Kidney epithelial cell (primary cell): ENCODE results near the gene C10orf143. TPM values are rescaled to one million over a fixed set of nuclear protein-coding genes. Genes with fewer than 3 reads are reported as not detected.

Source experiments
- DNase-seq: peaks from one replicate; pipeline ENCODE4 v3.0.0-alpha.2; 2010; ENCODE audit warnings: low read depth
- H3K27me3 ChIP-seq: 2 replicates; pipeline ENCODE4 v1.6.0; 2011; ENCODE audit warnings: low read length; ENCODE audit not compliant: control insufficient read depth, insufficient read depth
- H3K36me3 ChIP-seq: 2 replicates; pipeline ENCODE4 v1.5.1; 2011; ENCODE audit warnings: low read length; ENCODE audit not compliant: control insufficient read depth, insufficient read depth
- H3K4me3 ChIP-seq: 2 replicates; pipeline ENCODE4 v1.5.1; 2011; ENCODE audit warnings: low read depth, mild to moderate bottlenecking, control low read depth, low read length
- total RNA-seq: library from RNA; depleted of rRNA; stranded (reverse); fragments of >200 nt; gene quantifications from 2 replicates; pipeline ENCODE4 v1.2.3, GENCODE V29; 2015
- TF ChIP-seq, protein P1 (sequence below): IDR thresholded peaks from 2 replicates; pipeline ENCODE4 v1.5.1; 2011; ENCODE audit warnings: mild to moderate bottlenecking, moderate library complexity, low read length, control low read depth, inconsistent platforms; ENCODE audit not compliant: insufficient read depth, poor library complexity, severe bottlenecking

Gene C10orf143
- total RNA-seq, 1 donor from 2014 or later, result 0.88 TPM

- TF ChIP-seq, protein P1, sequence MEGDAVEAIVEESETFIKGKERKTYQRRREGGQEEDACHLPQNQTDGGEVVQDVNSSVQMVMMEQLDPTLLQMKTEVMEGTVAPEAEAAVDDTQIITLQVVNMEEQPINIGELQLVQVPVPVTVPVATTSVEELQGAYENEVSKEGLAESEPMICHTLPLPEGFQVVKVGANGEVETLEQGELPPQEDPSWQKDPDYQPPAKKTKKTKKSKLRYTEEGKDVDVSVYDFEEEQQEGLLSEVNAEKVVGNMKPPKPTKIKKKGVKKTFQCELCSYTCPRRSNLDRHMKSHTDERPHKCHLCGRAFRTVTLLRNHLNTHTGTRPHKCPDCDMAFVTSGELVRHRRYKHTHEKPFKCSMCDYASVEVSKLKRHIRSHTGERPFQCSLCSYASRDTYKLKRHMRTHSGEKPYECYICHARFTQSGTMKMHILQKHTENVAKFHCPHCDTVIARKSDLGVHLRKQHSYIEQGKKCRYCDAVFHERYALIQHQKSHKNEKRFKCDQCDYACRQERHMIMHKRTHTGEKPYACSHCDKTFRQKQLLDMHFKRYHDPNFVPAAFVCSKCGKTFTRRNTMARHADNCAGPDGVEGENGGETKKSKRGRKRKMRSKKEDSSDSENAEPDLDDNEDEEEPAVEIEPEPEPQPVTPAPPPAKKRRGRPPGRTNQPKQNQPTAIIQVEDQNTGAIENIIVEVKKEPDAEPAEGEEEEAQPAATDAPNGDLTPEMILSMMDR, result no peak
- no peak for DNase-seq
- H3K36me3 ChIP-seq, result no peaks in the 10 kb centered on the region
Observed at GRCh38 chr10:130020651-130021382, 89.8 kb downstream of the C10orf143 start.

GRCh38 chr10:130018730-130019185, 91.9 kb downstream of the C10orf143 start:
- no peak for DNase-seq
- Histone ChIP-seq H3K36me3 (no peaks in the 10 kb centered on the region), H3K4me3 (no peak overlapping the region), H3K27me3 (no peaks in the 10 kb centered on the region)
- TF ChIP-seq, protein P1, result no peak

More at GRCh38 chr10:130020651-130021382, 89.8 kb downstream of the C10orf143 start:
- H3K27me3 ChIP-seq, result no peaks in the 10 kb centered on the region
- H3K4me3 ChIP-seq, result no peak overlapping the region

GRCh38 chr10:130018265-130018664, 92.4 kb downstream of the C10orf143 start:
- Histone ChIP-seq H3K4me3 (no peak overlapping the region), H3K36me3 (no peaks in the 10 kb centered on the region), H3K27me3 (no peaks in the 10 kb centered on the region)
- no peak for DNase-seq
- TF ChIP-seq, protein P1, result no peak

- no peak for DNase-seq
- Histone ChIP-seq H3K27me3 (no peaks in the 10 kb centered on the region), H3K36me3 (no peaks in the 10 kb centered on the region), H3K4me3 (no peak overlapping the region)
- TF ChIP-seq, protein P1, result no peak
Observed at GRCh38 chr10:130017631-130018022, 93.0 kb downstream of the C10orf143 start.

- DNase-seq, result no peak
- TF ChIP-seq, protein P1, result no peak
- Histone ChIP-seq H3K4me3 (no peak overlapping the region), H3K36me3 (no peaks in the 10 kb centered on the region), H3K27me3 (no peaks in the 10 kb centered on the region)
Observed at GRCh38 chr10:130016993-130017630, 93.5 kb downstream of the C10orf143 start.
